IMR-90 (cell line): ENCODE results near the gene RANBP3. TPM values are rescaled to one million over a fixed set of nuclear protein-coding genes. Genes with fewer than 3 reads are reported as not detected.
A peak's percentile ranks its signal among the peaks of the same experiment; 100 is the strongest.

Experiments
- ATAC-seq: fragments of 200-7000 bp; cut with Tn5 transposase; 2 replicates; pipeline ENCODE4 v1.9.1; 2020; ENCODE audit warnings: low read depth, mild to moderate bottlenecking, moderate library complexity
- BruUV-seq: library from RNA; stranded (reverse); fragments of 400-500 nt; replicated peaks from 2 replicates; lab custom pipeline; 2021; lab: Mats Ljungman, UMichigan
- CTCF ChIA-PET: fragments of 300-600 bp; formaldehyde crosslinking; extraction: SDS; loops from one replicate; lab custom pipeline; 2021; ENCODE audit warnings: antibody characterized with exemption; lab: Yijun Ruan, JAX
- POLR2A ChIA-PET: fragments of 300-600 bp; sonication (Branson Sonifier 250); formaldehyde crosslinking; loops from one replicate; lab custom pipeline; 2022; ENCODE audit warnings: antibody characterized with exemption; ENCODE audit not compliant: unreplicated experiment; lab: Charles Lee
- DNase-seq: peaks from one replicate; pipeline ENCODE4 v3.0.0; 2013
- H2AFZ ChIP-seq: replicated peaks from 2 replicates; pipeline ENCODE3; 2013; ENCODE audit warnings: low read length, mild to moderate bottlenecking; ENCODE audit not compliant: poor library complexity
- H2AK5ac ChIP-seq: 2 replicates; pipeline ENCODE4 v1.6.1; 2013; ENCODE audit warnings: low read depth, low read length, inconsistent platforms
- H2AK9ac ChIP-seq: replicated peaks from 2 replicates; pipeline ENCODE3; 2013; ENCODE audit warnings: mild to moderate bottlenecking, low read depth, low read length, moderate library complexity; ENCODE audit not compliant: poor library complexity
- H2BK120ac ChIP-seq: 2 replicates; pipeline ENCODE4 v1.6.1; 2013; ENCODE audit warnings: low read depth, low read length, inconsistent platforms
- H2BK15ac ChIP-seq: 3 replicates; pipeline ENCODE4 v1.6.1; 2013; ENCODE audit warnings: low read depth, low read length, inconsistent platforms
- H2BK20ac ChIP-seq: 2 replicates; pipeline ENCODE4 v1.6.1; 2013; ENCODE audit warnings: low read depth, mild to moderate bottlenecking, inconsistent platforms, low read length, moderate library complexity
- H2BK5ac ChIP-seq: 2 replicates; pipeline ENCODE4 v1.6.1; 2013; ENCODE audit warnings: mild to moderate bottlenecking, low read depth, low read length, inconsistent platforms; ENCODE audit not compliant: poor library complexity, severe bottlenecking
- H3K14ac ChIP-seq: replicated peaks from 2 replicates; pipeline ENCODE4 v1.6.1; 2013; ENCODE audit warnings: low read depth, low read length, inconsistent platforms
- H3K18ac ChIP-seq: 2 replicates; pipeline ENCODE4 v1.6.1; 2013; ENCODE audit warnings: low read depth, low read length, control low read depth
- H3K23ac ChIP-seq: 2 replicates; pipeline ENCODE4 v1.6.1; 2013; ENCODE audit warnings: low read depth, low read length, inconsistent platforms
- H3K27ac ChIP-seq: 2 replicates; pipeline ENCODE4 v1.5.1; 2013; ENCODE audit warnings: mild to moderate bottlenecking, control low read depth, low read length; ENCODE audit not compliant: insufficient read depth
- H3K27me3 ChIP-seq: 2 replicates; pipeline ENCODE4 v1.6.1; 2013; ENCODE audit warnings: low read length; ENCODE audit not compliant: control insufficient read depth, insufficient read depth
- H3K36me3 ChIP-seq: 2 replicates; pipeline ENCODE4 v1.6.1; 2013; ENCODE audit warnings: low read length, mixed read lengths; ENCODE audit not compliant: control insufficient read depth, insufficient read depth
- H3K4ac ChIP-seq: 2 replicates; pipeline ENCODE4 v1.6.1; 2013; ENCODE audit warnings: low read depth, low read length, inconsistent platforms
- H3K4me1 ChIP-seq: 2 replicates; pipeline ENCODE4 v1.6.1; 2013; ENCODE audit warnings: low read length, mixed read lengths; ENCODE audit not compliant: control insufficient read depth, insufficient read depth
- H3K4me2 ChIP-seq: 2 replicates; pipeline ENCODE4 v1.6.1; 2013; ENCODE audit warnings: low read depth, mild to moderate bottlenecking, control low read depth, low read length, moderate library complexity
- H3K4me3 ChIP-seq: 2 replicates; pipeline ENCODE4 v1.5.1; 2013; ENCODE audit warnings: low read depth, mild to moderate bottlenecking, control low read depth, low read length, moderate library complexity; ENCODE audit not compliant: insufficient read depth
- H3K56ac ChIP-seq: 2 replicates; pipeline ENCODE4 v1.6.1; 2013; ENCODE audit warnings: low read length, inconsistent platforms; ENCODE audit not compliant: insufficient read depth; ENCODE audit errors: extremely low read depth
- H3K79me1 ChIP-seq, 2 experiments: 2 replicates each; pipeline ENCODE4 v1.6.1; 2013; ENCODE audit warnings: low read length in 2 of 2, inconsistent platforms in 1 of 2, low read depth in 1 of 2
- H3K9ac ChIP-seq: 2 replicates; pipeline ENCODE4 v1.6.1; 2013; ENCODE audit warnings: low read depth, low read length, control low read depth
- H3K9me1 ChIP-seq: 2 replicates; pipeline ENCODE4 v1.6.1; 2013; ENCODE audit warnings: low read length, inconsistent platforms; ENCODE audit not compliant: insufficient read depth
- H3K9me3 ChIP-seq: 2 replicates; pipeline ENCODE4 v1.6.1; 2013; ENCODE audit warnings: low read length; ENCODE audit not compliant: control insufficient read depth, insufficient read depth
- H4K20me1 ChIP-seq: 2 replicates; pipeline ENCODE4 v1.6.1; 2013; ENCODE audit warnings: low read length, inconsistent platforms; ENCODE audit not compliant: insufficient read depth
- H4K5ac ChIP-seq: 2 replicates; pipeline ENCODE4 v1.6.1; 2013; ENCODE audit warnings: mild to moderate bottlenecking, low read depth, low read length, control low read depth
- H4K8ac ChIP-seq, 2 experiments: 2 replicates each; pipeline ENCODE4 v1.6.1; 2013; ENCODE audit warnings: low read depth in 2 of 2, low read length in 2 of 2, control low read depth in 1 of 2, inconsistent platforms in 1 of 2
- H4K91ac ChIP-seq: 2 replicates; pipeline ENCODE4 v1.6.1; 2013; ENCODE audit warnings: low read depth, low read length, inconsistent platforms; ENCODE audit not compliant: insufficient read depth
- CEBPB ChIP-seq: IDR thresholded peaks from 2 replicates; pipeline ENCODE4 v1.6.1; 2012; ENCODE audit warnings: low read depth, low read length, improper control_type of control experiment
- CHD1 ChIP-seq: IDR thresholded peaks from 2 replicates; pipeline ENCODE4 v1.6.1; 2012; ENCODE audit warnings: low read depth, low read length, improper control_type of control experiment
- ELK1 ChIP-seq: fragments of 150-350 bp; IDR thresholded peaks from 2 replicates; pipeline ENCODE4 v1.6.1; 2016; ENCODE audit warnings: low read depth, mild to moderate bottlenecking, low read length, moderate library complexity, borderline replicate concordance
- FOS ChIP-seq: fragments of 150-350 bp; IDR thresholded peaks from 2 replicates; pipeline ENCODE4 v1.6.1; 2016; ENCODE audit warnings: low read depth, low read length
- MAFK ChIP-seq: IDR thresholded peaks from 2 replicates; pipeline ENCODE4 v1.6.1; 2012; ENCODE audit warnings: low read depth, low read length, improper control_type of control experiment
- MAZ ChIP-seq: IDR thresholded peaks from 2 replicates; pipeline ENCODE4 v1.6.1; 2012; ENCODE audit warnings: low read depth, mild to moderate bottlenecking, low read length, improper control_type of control experiment, moderate library complexity, borderline replicate concordance
- MXI1 ChIP-seq: IDR thresholded peaks from 2 replicates; pipeline ENCODE4 v1.6.1; 2012; ENCODE audit warnings: low read depth, mild to moderate bottlenecking, low read length, moderate library complexity, borderline replicate concordance
- NFE2L2 ChIP-seq: fragments of 150-350 bp; IDR thresholded peaks from 2 replicates; pipeline ENCODE4 v1.6.1; 2016; ENCODE audit warnings: low read depth, mild to moderate bottlenecking, low read length
- POLR2A ChIP-seq: IDR thresholded peaks from 2 replicates; pipeline ENCODE4 v1.6.1; 2012; ENCODE audit warnings: mild to moderate bottlenecking, low read depth, low read length
- RAD21 ChIP-seq: IDR thresholded peaks from 2 replicates; pipeline ENCODE4 v1.6.1; 2012; ENCODE audit warnings: low read length, improper control_type of control experiment
- RCOR1 ChIP-seq: IDR thresholded peaks from 2 replicates; pipeline ENCODE4 v1.6.1; 2012; ENCODE audit warnings: mild to moderate bottlenecking, low read length, improper control_type of control experiment; ENCODE audit not compliant: insufficient replicate concordance
- RFX5 ChIP-seq: IDR thresholded peaks from 2 replicates; pipeline ENCODE4 v1.8.0; 2012; ENCODE audit warnings: low read depth, mild to moderate bottlenecking, low read length, moderate library complexity
- WGBS, 2 experiments: methylation state at CpG; one replicate each; pipeline versions ENCODE4 v1.1.5 to v1.1.7; 2013; ENCODE audit warnings: missing lambda C conversion rate in 2 of 2; ENCODE audit not compliant: insufficient read length in 1 of 2; ENCODE audit errors: extremely low coverage in 2 of 2; 5-methylcytosine and 5-hydroxymethylcytosine counted together
- dilution Hi-C: fragments of 300-500 bp; cut with HindIII; formaldehyde crosslinking; loops from one replicate; pipeline ENCODE4 v1.14.3; 2018; ENCODE audit warnings: low sequenced_read_pairs; ENCODE audit not compliant: unreplicated experiment
- in situ Hi-C: fragments of 300-500 bp; cut with MboI; formaldehyde crosslinking; loops from 3 replicates; pipeline ENCODE4 v1.14.3; 2019; ENCODE audit warnings: low sequenced_read_pairs, inconsistent platforms, mixed read lengths
- intact Hi-C: fragments of 100-400 bp; cut with micrococcal nuclease; formaldehyde crosslinking; loops from 2 replicates; pipeline ENCODE4 v1.10.0; 2022
- polyA plus RNA-seq, 3 experiments: library from polyadenylated mRNA; depleted of rRNA; stranded (reverse); fragments of >200 nt; gene quantifications; 2 replicates each; pipeline ENCODE4 v1.2.3, GENCODE V29; 2012; ENCODE audit warnings: low replicate concordance in 1 of 3
- total RNA-seq: library from RNA; depleted of rRNA; stranded (reverse); fragments of >200 nt; gene quantifications from 2 replicates; pipeline ENCODE4 v1.2.3, GENCODE V29; 2012
- TF ChIP-seq, protein P1 (sequence below): conservative IDR thresholded peaks from 2 replicates; pipeline ENCODE4 v1.5.1; 2012; ENCODE audit warnings: mild to moderate bottlenecking, low read depth, low read length, improper control_type of control experiment

RANBP3 gene
- total and polyA plus RNA-seq, 2 of the 4 experiments (the other 2 are of a cell fraction): 42.5 to 111 TPM

DNA sequence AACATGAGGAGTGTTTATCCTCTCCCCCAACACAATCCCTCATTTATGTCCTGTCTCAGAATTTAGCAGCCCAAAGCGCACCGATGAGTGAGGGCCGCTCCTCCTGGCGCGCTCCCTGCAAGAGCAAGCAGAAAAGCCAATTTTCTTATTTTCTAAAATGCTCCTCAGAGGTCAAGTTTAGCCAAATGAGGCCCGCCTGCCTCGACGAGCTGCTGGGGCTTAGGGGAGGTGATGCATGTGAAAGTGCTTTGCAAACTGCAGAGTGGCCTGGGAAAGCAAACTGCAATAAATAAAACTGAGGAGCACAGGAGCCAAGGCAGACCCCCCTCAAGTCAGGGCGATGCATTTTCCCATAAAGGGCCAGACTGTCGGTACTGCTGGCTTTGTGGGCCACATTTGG, 34.9 kb downstream of the RANBP3 start:
- H2AFZ ChIP-seq: no peak overlapping the region
- H3K56ac ChIP-seq: peak overlapping the region; percentile 59; the same call in 1 of the 2 replicates
- peaks cover 40% of the 10 kb centered on the region for H3K9me1 ChIP-seq
- peak overlapping the region; percentile 49; the same call in 1 of the 2 replicates for H4K91ac ChIP-seq
- no peak overlapping the region for H3K4me3 ChIP-seq
- peak overlapping the region; percentile 15 for H4K5ac ChIP-seq
- H3K27me3 ChIP-seq: no peaks in the 10 kb centered on the region
- BruUV-seq: no TSS peak
- H3K36me3 ChIP-seq: peaks cover 27% of the 10 kb centered on the region
- DNase-seq (no peak), ATAC-seq (no peak; the same call in none of the 2 replicates)
- dilution Hi-C loops (no loop called here), in situ Hi-C loops (no loop called here), intact Hi-C loops (no loop called here)
- TF ChIP-seq MAZ: no peak
- TF ChIP-seq MAFK: no peak
- no peak for TF ChIP-seq RFX5
- no peak for TF ChIP-seq ELK1
- TF ChIP-seq, protein P1, sequence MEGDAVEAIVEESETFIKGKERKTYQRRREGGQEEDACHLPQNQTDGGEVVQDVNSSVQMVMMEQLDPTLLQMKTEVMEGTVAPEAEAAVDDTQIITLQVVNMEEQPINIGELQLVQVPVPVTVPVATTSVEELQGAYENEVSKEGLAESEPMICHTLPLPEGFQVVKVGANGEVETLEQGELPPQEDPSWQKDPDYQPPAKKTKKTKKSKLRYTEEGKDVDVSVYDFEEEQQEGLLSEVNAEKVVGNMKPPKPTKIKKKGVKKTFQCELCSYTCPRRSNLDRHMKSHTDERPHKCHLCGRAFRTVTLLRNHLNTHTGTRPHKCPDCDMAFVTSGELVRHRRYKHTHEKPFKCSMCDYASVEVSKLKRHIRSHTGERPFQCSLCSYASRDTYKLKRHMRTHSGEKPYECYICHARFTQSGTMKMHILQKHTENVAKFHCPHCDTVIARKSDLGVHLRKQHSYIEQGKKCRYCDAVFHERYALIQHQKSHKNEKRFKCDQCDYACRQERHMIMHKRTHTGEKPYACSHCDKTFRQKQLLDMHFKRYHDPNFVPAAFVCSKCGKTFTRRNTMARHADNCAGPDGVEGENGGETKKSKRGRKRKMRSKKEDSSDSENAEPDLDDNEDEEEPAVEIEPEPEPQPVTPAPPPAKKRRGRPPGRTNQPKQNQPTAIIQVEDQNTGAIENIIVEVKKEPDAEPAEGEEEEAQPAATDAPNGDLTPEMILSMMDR: no peak
- no peak for TF ChIP-seq FOS
- no peak for TF ChIP-seq MXI1
- TF ChIP-seq RAD21: no peak
- TF ChIP-seq CHD1: no peak
- no peak for TF ChIP-seq RCOR1
- TF ChIP-seq POLR2A: no peak
- TF ChIP-seq NFE2L2: no peak
- no peak for TF ChIP-seq CEBPB
- CTCF ChIA-PET: no interaction called here
- H2AK5ac ChIP-seq: peak overlapping the region; percentile 2; the same call in 1 of the 2 replicates
- 0 out of 2 replicates have a peak overlapping the region, but pooled peaks have one; percentile 27 for H2BK20ac ChIP-seq
- no peak overlapping the region for H2AK9ac ChIP-seq
- peak overlapping the region; percentile 83 for H3K27ac ChIP-seq
- peak overlapping the region; percentile 22 to 72; a peak in 2 of 4 replicates for H4K8ac ChIP-seq
- H2BK5ac ChIP-seq: peak overlapping the region; percentile 3
- no peaks in the 10 kb centered on the region for H3K9me3 ChIP-seq
- 47% methylated on average over 6 of the region's 10 CpGs; no CpG with 5 or more reads in 1 of the 2 experiments for WGBS, 2 experiments
- peaks cover 42 to 90% of the 10 kb centered on the region in 2 experiments for H3K79me1 ChIP-seq
- peak overlapping the region; percentile 2; the same call in 1 of the 2 replicates for H3K18ac ChIP-seq
- peaks cover 47% of the 10 kb centered on the region for H4K20me1 ChIP-seq
- H2BK15ac ChIP-seq: no peak overlapping the region
- peak overlapping the region; percentile 62 for H3K4ac ChIP-seq
- POLR2A ChIA-PET: no interaction called here
- H2BK120ac ChIP-seq: peak overlapping the region; percentile 61
- H3K9ac ChIP-seq: peak overlapping the region; percentile 28; the same call in 1 of the 2 replicates
- H3K4me1 ChIP-seq: peaks cover 40% of the 10 kb centered on the region
- H3K4me2 ChIP-seq: peak overlapping the region; percentile 11; the same call in 1 of the 2 replicates
- H3K14ac ChIP-seq: peak overlapping the region; percentile 11; the same call in 1 of the 2 replicates
- no peak overlapping the region for H3K23ac ChIP-seq
